Suppressor macrophage (primary cell): Measurements from ENCODE around the gene MYMX.

Source experiments
- DNase-seq, 4 experiments: peaks; one replicate each; pipeline ENCODE4 v3.0.0-alpha.2; 2020 to 2022

MYMX gene

GRCh38 chr6:44253307-44254101, 36.8 kb downstream of the MYMX start:
- peak; percentile 58 to 78 (median 60) for DNase-seq

- DNase-seq: no peak
These were observed 37.7 kb downstream of the MYMX start for GRCh38 chr6:44254191-44255104.

GRCh38 chr6:44255105-44255808, 38.5 kb downstream of the MYMX start:
- peak in 1 of 4 experiments; percentile 18 for DNase-seq

GRCh38 chr6:44255871-44256774, 39.4 kb downstream of the MYMX start:
- no peak for DNase-seq

- DNase-seq: peak in 1 of 4 experiments; percentile 47
These were observed 40.0 kb downstream of the MYMX start for GRCh38 chr6:44256775-44257024.

GRCh38 chr6:44257025-44257752, 40.5 kb downstream of the MYMX start, which contains the start of gene SLC35B2:
TSS of gene SLC35B2 (minus strand) at chr6:44257528. CDS start at chr6:44257410, 118 bp downstream.
- DNase-seq: peak; percentile 75 to 88 (median 82)

- DNase-seq: peak in 2 of 4 experiments; percentile 81
These were observed 41.1 kb downstream of the MYMX start for GRCh38 chr6:44257753-44258324.

GRCh38 chr6:44258325-44258863, 41.7 kb downstream of the MYMX start:
- no peak for DNase-seq

- DNase-seq: no peak
These were observed 42.2 kb downstream of the MYMX start for GRCh38 chr6:44258921-44259320.

- DNase-seq: no peak
These were observed 43.3 kb downstream of the MYMX start for GRCh38 chr6:44260011-44260410.

GRCh38 chr6:44260451-44261297, 43.9 kb downstream of the MYMX start:
- DNase-seq: no peak

GRCh38 chr6:44261581-44261980, 44.9 kb downstream of the MYMX start:
- no peak for DNase-seq

GRCh38 chr6:44262467-44263353, 46.0 kb downstream of the MYMX start:
- DNase-seq: peak in 3 of 4 experiments; percentile 55 to 77 (median 65)

GRCh38 chr6:44263354-44264100, 46.8 kb downstream of the MYMX start:
- DNase-seq: peak; percentile 62 to 83 (median 82)

- peak; percentile 78 to 90 (median 88) for DNase-seq
These were observed 47.7 kb downstream of the MYMX start for GRCh38 chr6:44264154-44265006.

- peak; percentile 97 to 99 (median 98) for DNase-seq
These were observed 48.4 kb downstream of the MYMX start, which contains the start of gene NFKBIE for GRCh38 chr6:44265007-44265721. TSS of gene NFKBIE (minus strand) at chr6:44265551. CDS start at chr6:44265346, 205 bp downstream.
